ENCODE measurements around the gene PLOD1.

DNA sequence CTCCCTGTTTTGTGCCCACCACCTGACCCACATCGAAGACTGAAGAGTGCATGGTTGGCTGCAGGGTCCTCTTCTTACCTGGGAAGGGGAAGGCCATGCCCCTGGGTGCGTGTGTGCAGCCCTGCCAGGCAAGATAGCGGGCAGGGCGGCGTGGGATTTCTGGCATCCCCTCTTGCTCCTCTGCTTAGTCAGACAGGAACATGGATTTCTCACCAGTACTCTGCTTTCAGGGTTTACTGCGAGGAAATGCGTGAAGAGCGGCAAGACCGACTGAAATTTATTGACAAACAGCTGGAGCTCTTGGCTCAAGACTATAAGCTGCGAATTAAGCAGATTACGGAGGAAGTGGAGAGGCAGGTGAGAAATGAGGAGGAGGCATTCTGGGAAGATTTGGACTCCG, 69.2 kb downstream of the PLOD1 start:
- TF ChIP-seq SIN3A (IDR thresholded peaks at IDR 0.05; ENCODE audit: borderline replicate concordance, insufficient read depth, low read length) = no peak
- TF ChIP-seq POLR2AphosphoS5 (IDR thresholded peaks at IDR 0.05; ENCODE audit: low read depth, low read length) = no peak

All from PFSK-1 (cell line).